HG03039 (cell line): ENCODE results near the gene GSG1L.
"Not testable (repeated sequence)": the region's sequence is repeated elsewhere in the genome, so short reads cannot be mapped to it uniquely, and the experiment has no call there.

ENCODE experiments used
- ATAC-seq: cut with Tn5 transposase; IDR thresholded peaks from one replicate; pipeline ENCODE4 v1.9.1; 2021; ENCODE audit warnings: mild to moderate bottlenecking, moderate library complexity; ENCODE audit not compliant: unreplicated experiment

The GSG1L gene

GRCh38 chr16:27745348-27745747 lies 318.2 kb downstream of the GSG1L start:
- no peak for ATAC-seq

GRCh38 chr16:27743963-27744362 lies 319.6 kb downstream of the GSG1L start:
- no peak for ATAC-seq

- not testable (repeated sequence) for ATAC-seq
These were observed 320.5 kb downstream of the GSG1L start for GRCh38 chr16:27743001-27743400.

GRCh38 chr16:27742333-27742732 lies 321.2 kb downstream of the GSG1L start:
- ATAC-seq, result no peak

GRCh38 chr16:27740496-27741201 lies 322.9 kb downstream of the GSG1L start:
- no peak for ATAC-seq

GRCh38 chr16:27739606-27740357 lies 323.7 kb downstream of the GSG1L start:
- ATAC-seq, result no peak

GRCh38 chr16:27738596-27738995 lies 324.9 kb downstream of the GSG1L start:
- ATAC-seq, result no peak
